ENCODE data around the gene IGDCC3.

GRCh38 chr15:65423976-65424679 lies 46.3 kb upstream of the IGDCC3 start:
- no peak for TF ChIP-seq POLR2AphosphoS5 (IDR thresholded peaks at IDR 0.05; ENCODE audit: low read depth)
- no peak for TF ChIP-seq CTCF (IDR thresholded peaks at IDR 0.05; ENCODE audit: insufficient read depth, low read length)
- TF ChIP-seq GABPA (IDR thresholded peaks at IDR 0.05; ENCODE audit: low read depth), result no peak
- no peak for TF ChIP-seq REST (IDR thresholded peaks at IDR 0.05; ENCODE audit: insufficient replicate concordance, low read depth)
